K562 (cell line): ENCODE measurements around the gene SLC10A1.

ENCODE experiments used
- CBX8 ChIP-seq: fragments of 200-600 bp; sonication (generic); IDR thresholded peaks from 2 replicates; pipeline ENCODE4 v1.6.1; 2012; ENCODE audit warnings: borderline replicate concordance, mixed run types, low read depth, mild to moderate bottlenecking, moderate library complexity, mixed read lengths, low read length, control low read depth, inconsistent platforms; ENCODE audit not compliant: poor library complexity, severe bottlenecking; ENCODE audit errors: extremely low read depth
- ELF1 ChIP-seq: fragments of 200-800 bp; sonication (Bioruptor generic); IDR thresholded peaks from 2 replicates; pipeline ENCODE4 v1.6.1; 2016; ENCODE audit warnings: missing genetic modification characterization, missing compliant biosample characterization
- MED1 ChIP-seq: sonication (generic); formaldehyde crosslinking; IDR thresholded peaks from 2 replicates; pipeline ENCODE4 v1.8.1; 2023; ENCODE audit warnings: missing genetic modification reagents, borderline replicate concordance
- MTF1 ChIP-seq: fragments of 250-450 bp; sonication (Bioruptor Pico); IDR thresholded peaks from 2 replicates; pipeline ENCODE4 v1.9.0; 2021; ENCODE audit warnings: moderate library complexity, mild to moderate bottlenecking, inconsistent platforms, borderline replicate concordance
- NFE2L1 ChIP-seq: fragments of 450-650 bp; IDR thresholded peaks from 2 replicates; pipeline ENCODE4 v1.6.1; 2016; ENCODE audit warnings: missing genetic modification characterization, low read depth, mild to moderate bottlenecking, missing compliant biosample characterization, moderate library complexity, borderline replicate concordance
- NFIC ChIP-seq: fragments of 450-650 bp; IDR thresholded peaks from 2 replicates; pipeline ENCODE4 v1.6.1; 2017; ENCODE audit warnings: mild to moderate bottlenecking, inconsistent platforms
- NFXL1 ChIP-seq: fragments of 450-650 bp; formaldehyde crosslinking; IDR thresholded peaks from 2 replicates; pipeline ENCODE4 v1.4.0; 2021; ENCODE audit warnings: mild to moderate bottlenecking
- POLR2A ChIP-seq: fragments of 450-650 bp; conservative IDR thresholded peaks from 2 replicates; pipeline ENCODE4 v1.6.1; 2016
- POLR2H ChIP-seq: IDR thresholded peaks from 2 replicates; pipeline ENCODE4 v1.6.1; 2016; ENCODE audit warnings: missing genetic modification characterization, low read depth, mild to moderate bottlenecking, control low read depth, missing compliant biosample characterization, moderate library complexity
- PRPF4 ChIP-seq: fragments of 200-400 bp; formaldehyde crosslinking; IDR thresholded peaks from one replicate; pipeline ENCODE4 v1.6.1; 2017; ENCODE audit warnings: low read length, low read depth, mild to moderate bottlenecking; ENCODE audit not compliant: insufficient read depth, poor library complexity, severe bottlenecking
- RAD21 ChIP-seq, 2 experiments: fragments of 250-450 bp in 1 of 2; fragments of 450-650 bp in 1 of 2; sonication (Bioruptor Pico) in 1 of 2; formaldehyde crosslinking in 1 of 2; IDR thresholded peaks in 1 of 2; conservative IDR thresholded peaks in 1 of 2; 2 replicates each; pipeline versions ENCODE4 v1.4.0 to v1.8.0; 2020 to 2022; ENCODE audit warnings: mild to moderate bottlenecking in 2 of 2, moderate library complexity in 1 of 2
- ZNF778 ChIP-seq: fragments of 450-650 bp; formaldehyde crosslinking; IDR thresholded peaks from 2 replicates; pipeline ENCODE4 v1.4.0; 2020; ENCODE audit warnings: mild to moderate bottlenecking, moderate library complexity
- TF ChIP-seq, protein P1 (sequence below), 3 experiments: IDR thresholded peaks in 2 of 3; conservative IDR thresholded peaks in 1 of 3; 2 replicates each; pipeline ENCODE4 v1.5.1; 2011 to 2012; ENCODE audit warnings: low read length in 3 of 3, mild to moderate bottlenecking in 3 of 3, control low read depth in 2 of 3, improper control_type of control experiment in 1 of 3, inconsistent platforms in 1 of 3, low read depth in 1 of 3, mixed read lengths in 1 of 3, moderate library complexity in 1 of 3; ENCODE audit not compliant: insufficient read depth in 2 of 3
- TF ChIP-seq, protein P2 (sequence below): fragments of 150-350 bp; IDR thresholded peaks from 2 replicates; pipeline ENCODE4 v1.6.1; 2014; ENCODE audit warnings: low read depth, mild to moderate bottlenecking, low read length, borderline replicate concordance

DNA sequence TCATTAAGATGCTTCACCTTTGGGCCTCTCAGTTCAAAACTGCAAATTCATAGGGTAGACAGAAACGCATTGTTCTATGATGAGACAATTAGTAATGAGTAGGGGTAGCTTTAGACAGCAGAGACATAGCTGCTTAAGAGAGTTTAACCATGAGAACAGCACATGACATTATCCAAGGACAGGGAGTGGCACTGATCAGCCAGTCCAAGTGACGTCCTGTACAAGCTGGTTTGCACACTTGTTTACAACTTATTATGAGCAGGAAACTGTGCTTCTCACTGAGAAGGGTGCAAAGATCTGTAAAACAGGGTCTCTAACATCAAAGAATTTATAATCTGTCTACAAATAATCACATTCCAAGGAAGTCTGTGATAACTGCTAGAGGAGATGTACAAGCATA is 41.3 kb downstream of the SLC10A1 start:
- TF ChIP-seq, protein P1, sequence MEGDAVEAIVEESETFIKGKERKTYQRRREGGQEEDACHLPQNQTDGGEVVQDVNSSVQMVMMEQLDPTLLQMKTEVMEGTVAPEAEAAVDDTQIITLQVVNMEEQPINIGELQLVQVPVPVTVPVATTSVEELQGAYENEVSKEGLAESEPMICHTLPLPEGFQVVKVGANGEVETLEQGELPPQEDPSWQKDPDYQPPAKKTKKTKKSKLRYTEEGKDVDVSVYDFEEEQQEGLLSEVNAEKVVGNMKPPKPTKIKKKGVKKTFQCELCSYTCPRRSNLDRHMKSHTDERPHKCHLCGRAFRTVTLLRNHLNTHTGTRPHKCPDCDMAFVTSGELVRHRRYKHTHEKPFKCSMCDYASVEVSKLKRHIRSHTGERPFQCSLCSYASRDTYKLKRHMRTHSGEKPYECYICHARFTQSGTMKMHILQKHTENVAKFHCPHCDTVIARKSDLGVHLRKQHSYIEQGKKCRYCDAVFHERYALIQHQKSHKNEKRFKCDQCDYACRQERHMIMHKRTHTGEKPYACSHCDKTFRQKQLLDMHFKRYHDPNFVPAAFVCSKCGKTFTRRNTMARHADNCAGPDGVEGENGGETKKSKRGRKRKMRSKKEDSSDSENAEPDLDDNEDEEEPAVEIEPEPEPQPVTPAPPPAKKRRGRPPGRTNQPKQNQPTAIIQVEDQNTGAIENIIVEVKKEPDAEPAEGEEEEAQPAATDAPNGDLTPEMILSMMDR (IDR thresholded peaks at IDR 0.05 in 2 of 3, conservative IDR thresholded peaks at IDR 0.05 in 1 of 3; ENCODE audit: insufficient read depth in 2 of 3, low read depth in 1 of 3, low read length in 3 of 3) = no peak
- TF ChIP-seq ELF1 (tag) (no peak), RAD21 (CRISPR knock-in tag; conservative IDR thresholded peaks at IDR 0.05 in 1 of 2, IDR thresholded peaks at IDR 0.05 in 1 of 2) (no peak), NFE2L1 (tag) (no peak), MED1 (CRISPR knock-in tag) (no peak), NFIC (no peak), CBX8 (no peak), PRPF4 (no peak), ZNF778 (CRISPR knock-in tag) (no peak), NFXL1 (CRISPR knock-in tag) (no peak), POLR2H (tag) (no peak), MTF1 (no peak), POLR2A (no peak)
- TF ChIP-seq, protein P2, sequence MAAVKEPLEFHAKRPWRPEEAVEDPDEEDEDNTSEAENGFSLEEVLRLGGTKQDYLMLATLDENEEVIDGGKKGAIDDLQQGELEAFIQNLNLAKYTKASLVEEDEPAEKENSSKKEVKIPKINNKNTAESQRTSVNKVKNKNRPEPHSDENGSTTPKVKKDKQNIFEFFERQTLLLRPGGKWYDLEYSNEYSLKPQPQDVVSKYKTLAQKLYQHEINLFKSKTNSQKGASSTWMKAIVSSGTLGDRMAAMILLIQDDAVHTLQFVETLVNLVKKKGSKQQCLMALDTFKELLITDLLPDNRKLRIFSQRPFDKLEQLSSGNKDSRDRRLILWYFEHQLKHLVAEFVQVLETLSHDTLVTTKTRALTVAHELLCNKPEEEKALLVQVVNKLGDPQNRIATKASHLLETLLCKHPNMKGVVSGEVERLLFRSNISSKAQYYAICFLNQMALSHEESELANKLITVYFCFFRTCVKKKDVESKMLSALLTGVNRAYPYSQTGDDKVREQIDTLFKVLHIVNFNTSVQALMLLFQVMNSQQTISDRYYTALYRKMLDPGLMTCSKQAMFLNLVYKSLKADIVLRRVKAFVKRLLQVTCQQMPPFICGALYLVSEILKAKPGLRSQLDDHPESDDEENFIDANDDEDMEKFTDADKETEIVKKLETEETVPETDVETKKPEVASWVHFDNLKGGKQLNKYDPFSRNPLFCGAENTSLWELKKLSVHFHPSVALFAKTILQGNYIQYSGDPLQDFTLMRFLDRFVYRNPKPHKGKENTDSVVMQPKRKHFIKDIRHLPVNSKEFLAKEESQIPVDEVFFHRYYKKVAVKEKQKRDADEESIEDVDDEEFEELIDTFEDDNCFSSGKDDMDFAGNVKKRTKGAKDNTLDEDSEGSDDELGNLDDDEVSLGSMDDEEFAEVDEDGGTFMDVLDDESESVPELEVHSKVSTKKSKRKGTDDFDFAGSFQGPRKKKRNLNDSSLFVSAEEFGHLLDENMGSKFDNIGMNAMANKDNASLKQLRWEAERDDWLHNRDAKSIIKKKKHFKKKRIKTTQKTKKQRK = no peak
